MCF 10A (cell line): Measurements from ENCODE around the gene OSM. TPM values are rescaled to one million over a fixed set of nuclear protein-coding genes. Genes with fewer than 3 reads are reported as not detected.
A peak's percentile ranks its signal among the peaks of the same experiment; 100 is the strongest.

Source experiments
- BruUV-seq: library from RNA; stranded (reverse); fragments of 400-500 nt; replicated peaks from 2 replicates; lab custom pipeline; 2021; lab: Mats Ljungman, UMichigan
- CTCF ChIA-PET: fragments of 300-600 bp; sonication (Branson Sonifier 250); formaldehyde crosslinking; extraction: SDS; loops from one replicate; lab custom pipeline; 2021; ENCODE audit warnings: antibody characterized with exemption, inconsistent platforms; lab: Yijun Ruan, JAX
- POLR2A ChIA-PET: fragments of 300-600, 350-650 bp; sonication (Branson Sonifier 250); formaldehyde crosslinking; extraction: SDS; loops from one replicate; lab custom pipeline; 2020; ENCODE audit warnings: antibody characterized with exemption, inconsistent platforms; lab: Yijun Ruan, JAX
- DNase-seq: peaks from one replicate; pipeline ENCODE4 v3.0.0-alpha.2; 2018; ENCODE audit not compliant: unreplicated experiment
- H3K27ac Mint-ChIP-seq: one replicate; pipeline ENCODE4 v1.8.0; 2022; ENCODE audit warnings: mild to moderate bottlenecking, low read depth, mixed read lengths; ENCODE audit not compliant: unreplicated experiment
- H3K27me3 Mint-ChIP-seq: one replicate; pipeline ENCODE4 v1.8.0; 2022; ENCODE audit warnings: mixed read lengths; ENCODE audit not compliant: insufficient read depth, unreplicated experiment
- H3K36me3 Mint-ChIP-seq: one replicate; pipeline ENCODE4 v1.8.0; 2022; ENCODE audit warnings: mild to moderate bottlenecking, moderate library complexity, mixed read lengths; ENCODE audit not compliant: insufficient read depth, unreplicated experiment
- H3K4me1 Mint-ChIP-seq: one replicate; pipeline ENCODE4 v1.8.0; 2022; ENCODE audit warnings: mixed read lengths; ENCODE audit not compliant: insufficient read depth, unreplicated experiment
- H3K4me3 Mint-ChIP-seq: one replicate; pipeline ENCODE4 v1.8.0; 2022; ENCODE audit warnings: mild to moderate bottlenecking, moderate library complexity, mixed read lengths; ENCODE audit not compliant: unreplicated experiment
- H3K9me3 Mint-ChIP-seq: one replicate; pipeline ENCODE4 v1.8.0; 2022; ENCODE audit warnings: mixed read lengths; ENCODE audit not compliant: unreplicated experiment
- intact Hi-C: fragments of 100-400 bp; cut with micrococcal nuclease; formaldehyde crosslinking; loops from 2 replicates; pipeline ENCODE4 v1.14.1; 2022
- total RNA-seq: library from RNA; stranded (reverse); gene quantifications from 2 replicates; pipeline ENCODE4 v1.2.3, GENCODE V29; 2022
- TF ChIP-seq, protein P1 (sequence below): fragments of 200-600 bp; IDR thresholded peaks from one replicate; pipeline ENCODE4 v1.8.0; 2022; ENCODE audit warnings: antibody characterized with exemption, mild to moderate bottlenecking; ENCODE audit not compliant: unreplicated experiment

OSM gene
- total RNA-seq, 1 experiment from 2014 or later: not detected

DNA sequence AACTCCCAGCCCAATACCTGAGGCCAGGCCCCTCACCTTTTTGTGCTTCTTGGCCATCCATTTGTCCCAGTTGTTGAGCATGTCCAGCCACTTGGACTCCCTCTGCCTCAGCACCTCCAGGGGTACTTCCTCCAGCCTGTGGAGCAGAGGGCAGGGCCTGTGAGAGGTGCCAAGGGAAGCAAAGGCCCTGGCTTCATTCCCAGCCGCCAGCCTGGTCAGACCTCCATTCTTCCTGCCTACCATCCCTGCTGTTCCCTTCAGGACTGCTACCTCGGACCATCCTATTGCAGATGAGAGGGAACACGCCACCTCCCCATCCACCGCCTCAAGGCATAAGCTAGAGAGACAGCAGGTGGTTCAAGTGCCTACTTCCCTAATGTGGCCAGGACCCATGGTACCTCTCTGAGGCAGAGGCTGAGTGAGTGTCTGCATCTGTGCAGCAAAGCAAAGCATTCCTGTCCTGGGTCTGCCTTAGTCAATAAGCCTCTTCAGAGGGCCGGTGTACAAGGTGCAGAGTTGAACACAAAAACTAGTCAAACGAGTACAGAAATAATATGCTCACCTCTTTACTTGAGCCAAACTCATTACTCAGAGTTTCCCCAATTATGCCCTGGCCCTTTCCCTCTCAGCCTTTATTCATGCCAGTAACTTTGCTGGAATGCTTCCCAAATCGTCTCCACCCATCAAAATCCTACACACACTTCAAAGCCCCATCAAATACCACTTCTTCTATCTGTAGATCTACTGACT, 38.0 kb upstream of the OSM start:
- Mint-ChIP-seq H3K27ac (peak overlapping the region; percentile 49), H3K27me3 (no peaks in the 10 kb centered on the region), H3K4me3 (peak overlapping the region; percentile 15), H3K4me1 (peaks cover 55% of the 10 kb centered on the region), H3K36me3 (peaks cover 6% of the 10 kb centered on the region), H3K9me3 (no peaks in the 10 kb centered on the region)
- intact Hi-C loops: no loop called here
- ChIA-PET CTCF (interaction anchor here (0.8 to 1.6 kb wide), 4 partner anchors 13 to 49 kb away, joined by 4 to 5 read pairs (median 4); no protein-coding TSS in a partner anchor), POLR2A (interaction anchor here (6.3 kb wide), 1 partner anchor 15 kb away, joined by 41 read pairs; the partner anchor contains the start of gene CASTOR1)
- TF ChIP-seq, protein P1, sequence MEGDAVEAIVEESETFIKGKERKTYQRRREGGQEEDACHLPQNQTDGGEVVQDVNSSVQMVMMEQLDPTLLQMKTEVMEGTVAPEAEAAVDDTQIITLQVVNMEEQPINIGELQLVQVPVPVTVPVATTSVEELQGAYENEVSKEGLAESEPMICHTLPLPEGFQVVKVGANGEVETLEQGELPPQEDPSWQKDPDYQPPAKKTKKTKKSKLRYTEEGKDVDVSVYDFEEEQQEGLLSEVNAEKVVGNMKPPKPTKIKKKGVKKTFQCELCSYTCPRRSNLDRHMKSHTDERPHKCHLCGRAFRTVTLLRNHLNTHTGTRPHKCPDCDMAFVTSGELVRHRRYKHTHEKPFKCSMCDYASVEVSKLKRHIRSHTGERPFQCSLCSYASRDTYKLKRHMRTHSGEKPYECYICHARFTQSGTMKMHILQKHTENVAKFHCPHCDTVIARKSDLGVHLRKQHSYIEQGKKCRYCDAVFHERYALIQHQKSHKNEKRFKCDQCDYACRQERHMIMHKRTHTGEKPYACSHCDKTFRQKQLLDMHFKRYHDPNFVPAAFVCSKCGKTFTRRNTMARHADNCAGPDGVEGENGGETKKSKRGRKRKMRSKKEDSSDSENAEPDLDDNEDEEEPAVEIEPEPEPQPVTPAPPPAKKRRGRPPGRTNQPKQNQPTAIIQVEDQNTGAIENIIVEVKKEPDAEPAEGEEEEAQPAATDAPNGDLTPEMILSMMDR: no peak
- peak; percentile 62 for DNase-seq
- BruUV-seq: no TSS peak

DNA sequence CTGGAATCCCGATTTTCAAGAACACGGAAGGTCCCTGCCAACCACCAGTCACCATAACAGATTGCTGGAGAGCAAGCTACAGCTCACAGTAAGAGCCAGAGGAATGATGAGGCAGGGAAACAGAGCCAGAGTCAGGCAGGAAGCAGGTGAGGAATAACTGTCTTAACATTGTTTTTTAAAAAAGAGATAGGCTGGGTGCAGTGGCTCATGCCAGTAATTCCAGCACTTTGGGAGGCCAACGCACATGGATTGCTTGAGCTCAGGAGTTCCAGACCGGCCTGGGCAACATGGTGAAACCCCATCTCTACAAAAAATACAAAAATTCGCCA, 36.1 kb upstream of the OSM start:
- no peak overlapping the region for H3K4me3 Mint-ChIP-seq
- H3K4me1 Mint-ChIP-seq: peaks cover 47% of the 10 kb centered on the region
- TF ChIP-seq, protein P1: no peak
- H3K36me3 Mint-ChIP-seq: peaks cover 20% of the 10 kb centered on the region
- no peak for DNase-seq
- intact Hi-C loops: no loop called here
- BruUV-seq: no TSS peak
- H3K27me3 Mint-ChIP-seq: no peaks in the 10 kb centered on the region
- peak overlapping the region; percentile 77 for H3K27ac Mint-ChIP-seq
- POLR2A ChIA-PET: interaction anchor here (1.3 to 6.3 kb wide), 4 partner anchors 9 to 25 kb away, joined by 8 to 41 read pairs (median 10); partner anchors contain the start of genes CASTOR1 and TBC1D10A
- H3K9me3 Mint-ChIP-seq: no peaks in the 10 kb centered on the region
- CTCF ChIA-PET: interaction anchor here (1.2 to 3.4 kb wide), 3 partner anchors 11 to 39 kb away, joined by 3 to 21 read pairs (median 4); partner anchors contain the start of gene CASTOR1

DNA sequence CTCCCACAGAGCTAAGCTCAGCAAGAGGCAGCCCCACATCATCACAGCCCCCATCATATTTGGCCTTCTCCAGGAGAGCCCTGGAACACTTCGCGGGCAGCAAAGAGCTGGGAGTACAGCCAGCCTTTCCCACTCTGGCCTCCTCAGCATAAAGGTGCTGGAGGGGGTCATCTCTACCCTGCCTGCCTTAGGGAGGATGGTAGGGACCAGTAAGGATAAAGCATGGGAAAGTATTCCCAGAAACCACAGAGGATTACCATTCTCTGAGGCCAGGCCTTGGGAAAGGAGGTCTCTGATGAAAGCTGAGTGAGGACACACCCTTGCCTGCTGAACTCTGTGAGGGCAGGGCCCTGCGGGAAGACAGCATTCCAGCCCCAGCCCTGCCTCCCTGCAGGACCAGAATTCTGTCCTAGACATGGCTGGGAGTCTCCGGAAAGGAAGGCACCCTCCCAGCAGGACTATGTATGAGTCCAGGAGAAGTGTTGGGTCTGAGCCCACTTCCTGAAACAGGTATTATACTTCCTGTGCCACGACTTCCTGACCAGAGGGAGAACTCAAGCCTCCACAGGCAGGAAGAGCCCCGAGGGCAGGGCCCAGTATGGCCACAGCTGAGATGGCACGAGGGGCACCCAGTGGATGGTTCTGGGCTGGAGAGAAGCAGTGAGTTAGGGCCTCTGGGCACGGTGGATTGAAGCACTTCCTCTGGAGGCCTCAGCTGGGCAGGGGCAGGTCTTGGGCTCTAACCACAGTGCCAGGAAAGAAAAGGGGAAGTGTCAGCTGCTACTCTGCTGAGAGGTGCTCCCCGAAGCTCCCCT, 35.6 kb upstream of the OSM start:
- ChIA-PET POLR2A (interaction anchor here (1.3 to 6.3 kb wide), 5 partner anchors 9 to 54 kb away, joined by 7 to 41 read pairs (median 9); partner anchors contain the start of genes CASTOR1, CCDC157, SF3A1 and TBC1D10A), CTCF (interaction anchor here (0.6 to 3.4 kb wide), 4 partner anchors 8 to 39 kb away, joined by 3 to 21 read pairs (median 4); partner anchors contain the start of gene CASTOR1)
- peaks cover 47% of the 10 kb centered on the region for H3K4me1 Mint-ChIP-seq
- peak; percentile 85 for DNase-seq
- no peaks in the 10 kb centered on the region for H3K9me3 Mint-ChIP-seq
- peaks cover 21% of the 10 kb centered on the region for H3K36me3 Mint-ChIP-seq
- H3K4me3 Mint-ChIP-seq: no peak overlapping the region
- TF ChIP-seq, protein P1: no peak
- intact Hi-C loops: no loop called here
- H3K27ac Mint-ChIP-seq: peak overlapping the region; percentile 77
- BruUV-seq: no TSS peak
- H3K27me3 Mint-ChIP-seq: no peaks in the 10 kb centered on the region
